Chondrocyte (in vitro differentiated cells): ENCODE data around the gene SOS2. TPM values are rescaled to one million over a fixed set of nuclear protein-coding genes. Genes with fewer than 3 reads are reported as not detected.

Experiments used
- DNase-seq: peaks from one replicate; pipeline ENCODE4 v3.0.0; 2021; ENCODE audit warnings: mixed read lengths, low spot score
- H3K27ac Mint-ChIP-seq: one replicate; pipeline ENCODE4 v1.8.0; 2021; ENCODE audit warnings: mild to moderate bottlenecking, moderate library complexity, mixed read lengths; ENCODE audit not compliant: unreplicated experiment
- H3K27me3 Mint-ChIP-seq: 2 replicates; pipeline ENCODE4 v1.8.0; 2021; ENCODE audit warnings: low read depth, mixed read lengths
- H3K36me3 Mint-ChIP-seq: 2 replicates; pipeline ENCODE4 v1.8.0; 2021; ENCODE audit warnings: low read depth, mixed read lengths
- H3K4me1 Mint-ChIP-seq: 2 replicates; pipeline ENCODE4 v1.8.0; 2021; ENCODE audit warnings: low read depth, mild to moderate bottlenecking, mixed read lengths
- H3K4me3 Mint-ChIP-seq: one replicate; pipeline ENCODE4 v1.8.0; 2021; ENCODE audit warnings: mild to moderate bottlenecking, moderate library complexity, mixed read lengths; ENCODE audit not compliant: unreplicated experiment
- H3K9me3 Mint-ChIP-seq: 2 replicates; pipeline ENCODE4 v1.8.0; 2021; ENCODE audit warnings: low read depth, mixed read lengths
- total RNA-seq: library from RNA; stranded (reverse); gene quantifications from 3 replicates; pipeline ENCODE4 v1.2.1, GENCODE V29; 2021
- TF ChIP-seq, protein P1 (sequence below): fragments of 200-600 bp; sonication (generic); IDR thresholded peaks from 2 replicates; pipeline ENCODE4 v1.5.0; 2021; ENCODE audit warnings: antibody characterized with exemption, mild to moderate bottlenecking, moderate library complexity

The SOS2 gene
- total RNA-seq, 1 donor from 2014 or later: 28.1 TPM

DNA sequence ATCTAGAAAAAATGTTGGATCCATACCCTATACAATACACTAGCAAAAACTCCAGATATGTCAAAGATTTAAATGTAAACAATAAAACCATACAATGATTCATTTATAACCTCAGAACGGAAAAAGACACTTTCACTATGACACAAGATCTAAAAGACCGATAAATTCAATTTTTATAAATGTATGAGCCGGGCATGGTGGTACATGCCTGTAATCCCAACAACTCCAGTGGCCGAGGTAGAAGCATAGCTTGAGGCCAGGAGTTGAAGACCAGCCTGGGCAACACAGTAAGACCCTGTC, 2.5 kb upstream of the SOS2 start:
- no peak for DNase-seq
- H3K27me3 Mint-ChIP-seq: no peaks in the 10 kb centered on the region
- H3K9me3 Mint-ChIP-seq: no peaks in the 10 kb centered on the region
- no peak overlapping the region for H3K27ac Mint-ChIP-seq
- no peaks in the 10 kb centered on the region for H3K36me3 Mint-ChIP-seq
- H3K4me1 Mint-ChIP-seq: peaks cover 32% of the 10 kb centered on the region
- no peak overlapping the region for H3K4me3 Mint-ChIP-seq
- TF ChIP-seq, protein P1, sequence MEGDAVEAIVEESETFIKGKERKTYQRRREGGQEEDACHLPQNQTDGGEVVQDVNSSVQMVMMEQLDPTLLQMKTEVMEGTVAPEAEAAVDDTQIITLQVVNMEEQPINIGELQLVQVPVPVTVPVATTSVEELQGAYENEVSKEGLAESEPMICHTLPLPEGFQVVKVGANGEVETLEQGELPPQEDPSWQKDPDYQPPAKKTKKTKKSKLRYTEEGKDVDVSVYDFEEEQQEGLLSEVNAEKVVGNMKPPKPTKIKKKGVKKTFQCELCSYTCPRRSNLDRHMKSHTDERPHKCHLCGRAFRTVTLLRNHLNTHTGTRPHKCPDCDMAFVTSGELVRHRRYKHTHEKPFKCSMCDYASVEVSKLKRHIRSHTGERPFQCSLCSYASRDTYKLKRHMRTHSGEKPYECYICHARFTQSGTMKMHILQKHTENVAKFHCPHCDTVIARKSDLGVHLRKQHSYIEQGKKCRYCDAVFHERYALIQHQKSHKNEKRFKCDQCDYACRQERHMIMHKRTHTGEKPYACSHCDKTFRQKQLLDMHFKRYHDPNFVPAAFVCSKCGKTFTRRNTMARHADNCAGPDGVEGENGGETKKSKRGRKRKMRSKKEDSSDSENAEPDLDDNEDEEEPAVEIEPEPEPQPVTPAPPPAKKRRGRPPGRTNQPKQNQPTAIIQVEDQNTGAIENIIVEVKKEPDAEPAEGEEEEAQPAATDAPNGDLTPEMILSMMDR: no peak

DNA sequence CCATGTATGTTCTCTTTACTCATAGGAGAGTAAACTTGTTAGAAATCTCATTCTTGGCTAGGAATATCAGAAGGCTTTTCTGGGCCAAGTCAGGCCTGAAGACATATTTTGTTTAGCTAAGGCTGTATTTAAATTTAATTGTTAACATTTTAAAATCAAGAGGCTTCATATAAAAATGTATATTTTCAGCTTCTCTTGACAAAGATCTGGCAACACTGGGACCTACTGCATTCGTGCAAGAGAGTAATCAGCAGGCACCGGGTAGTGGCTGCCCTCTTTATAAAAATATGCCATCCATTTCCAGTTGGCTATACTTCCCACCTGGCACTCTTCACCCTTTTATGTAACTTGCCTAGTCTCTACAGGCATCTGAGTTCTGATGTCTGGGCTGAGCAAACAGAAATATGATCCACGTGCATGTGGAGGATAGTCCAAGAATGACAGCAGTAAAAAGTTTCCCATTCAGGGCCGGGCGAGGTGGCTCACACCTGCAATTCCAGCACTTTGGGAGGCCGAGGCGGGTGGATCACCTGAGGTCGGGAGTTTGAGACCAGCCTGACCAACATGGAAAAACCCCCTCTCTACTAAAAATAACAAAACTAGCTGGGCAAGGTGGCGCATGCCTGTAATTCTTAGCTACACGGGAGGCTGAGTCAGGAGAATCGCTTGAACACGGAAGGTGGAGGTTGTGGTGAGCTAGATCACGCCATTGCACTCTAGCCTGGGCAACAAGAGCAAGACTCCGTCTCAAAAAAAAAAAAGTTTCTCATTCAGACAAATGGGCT, 2.0 kb upstream of the SOS2 start:
- H3K4me1 Mint-ChIP-seq: peaks cover 37% of the 10 kb centered on the region
- TF ChIP-seq, protein P1: no peak
- DNase-seq: no peak
- no peak overlapping the region for H3K27ac Mint-ChIP-seq
- no peaks in the 10 kb centered on the region for H3K27me3 Mint-ChIP-seq
- H3K36me3 Mint-ChIP-seq: no peaks in the 10 kb centered on the region
- no peak overlapping the region for H3K4me3 Mint-ChIP-seq
- H3K9me3 Mint-ChIP-seq: peaks cover 2% of the 10 kb centered on the region

DNA sequence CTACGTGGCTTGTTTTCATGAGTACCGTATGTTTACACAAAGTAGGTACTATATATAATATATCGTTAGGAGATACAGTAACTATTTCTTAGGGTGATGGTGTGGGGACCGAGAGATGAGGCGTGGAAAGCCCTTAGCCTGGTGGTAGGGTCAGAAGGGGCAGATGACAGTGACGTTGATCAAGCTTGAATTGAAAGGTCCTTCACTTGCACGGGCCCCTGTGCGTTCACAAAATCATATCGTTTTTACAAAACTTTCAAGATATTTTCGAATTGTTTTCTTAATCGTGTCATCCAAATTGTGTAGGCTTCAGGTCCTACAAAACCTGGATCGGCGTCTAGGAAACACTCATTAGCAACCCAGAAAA, 881 bp upstream of the SOS2 start:
- TF ChIP-seq, protein P1: no peak
- Mint-ChIP-seq H3K9me3 (peaks cover 2% of the 10 kb centered on the region), H3K36me3 (no peaks in the 10 kb centered on the region), H3K27ac (peak overlapping the region; percentile 94), H3K4me1 (peaks cover 42% of the 10 kb centered on the region), H3K27me3 (no peaks in the 10 kb centered on the region), H3K4me3 (peak overlapping the region; percentile 73)
- DNase-seq: no peak

DNA sequence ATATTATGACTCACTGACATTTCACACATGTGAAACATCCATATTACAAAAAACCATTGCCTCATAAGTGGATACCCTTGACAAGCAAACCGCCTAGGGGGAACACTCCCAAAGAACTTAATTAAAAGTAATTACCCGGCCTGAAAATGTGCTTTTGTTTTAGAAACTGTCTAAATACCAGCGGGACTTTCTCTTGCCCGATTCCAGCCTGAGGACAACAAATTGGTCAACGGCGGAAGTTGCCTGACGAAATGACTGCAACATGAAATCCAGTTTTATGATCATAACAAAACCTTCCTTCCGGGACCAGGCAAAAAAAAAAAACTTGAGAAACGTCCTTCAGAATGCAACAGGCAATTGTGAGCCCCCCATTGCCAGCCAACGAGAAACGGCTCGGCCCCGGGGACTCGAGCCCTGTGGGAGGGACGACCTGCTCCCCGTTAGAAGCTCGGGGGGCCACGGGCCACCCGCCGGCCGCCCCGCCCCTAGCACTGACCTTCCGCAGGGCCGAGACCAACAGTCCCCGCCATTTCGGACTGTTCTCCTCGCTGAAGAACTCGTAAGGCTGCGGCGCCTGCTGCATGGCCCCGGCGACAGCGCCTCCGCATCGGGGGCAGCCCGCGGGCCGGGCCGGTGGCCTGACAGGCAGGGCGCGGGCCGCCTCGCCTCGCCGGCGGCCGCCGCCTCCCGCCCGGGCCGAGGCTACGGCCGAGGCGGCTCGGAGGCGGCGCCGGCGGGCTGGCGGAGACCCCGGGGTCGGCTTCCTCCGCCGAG, 490 bp downstream of the SOS2 start:
- peak overlapping the region; percentile 92 for H3K27ac Mint-ChIP-seq
- H3K4me3 Mint-ChIP-seq: peak overlapping the region; percentile 77
- peaks cover 56% of the 10 kb centered on the region for H3K4me1 Mint-ChIP-seq
- H3K27me3 Mint-ChIP-seq: no peaks in the 10 kb centered on the region
- DNase-seq: no peak
- TF ChIP-seq, protein P1: no peak
- peaks cover 2% of the 10 kb centered on the region for H3K9me3 Mint-ChIP-seq
- H3K36me3 Mint-ChIP-seq: no peaks in the 10 kb centered on the region

DNA sequence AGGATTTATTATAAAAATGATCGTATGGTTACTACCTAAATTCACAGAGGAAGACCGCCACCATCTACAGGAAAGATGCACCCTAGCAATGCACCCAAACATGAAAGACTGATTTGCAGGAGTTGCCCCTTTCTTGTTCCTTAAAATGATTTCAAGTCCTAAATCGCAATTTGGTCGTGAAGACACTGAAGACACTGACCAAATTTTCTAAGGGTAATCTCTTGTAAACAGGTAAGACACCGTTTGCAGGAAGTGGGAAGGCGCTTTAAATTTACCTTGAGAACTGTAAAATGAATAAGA, 1.0 kb downstream of the SOS2 start:
- no peak for DNase-seq
- Mint-ChIP-seq H3K4me3 (peak overlapping the region; percentile 77), H3K4me1 (peaks cover 61% of the 10 kb centered on the region), H3K27ac (peak overlapping the region; percentile 92), H3K36me3 (no peaks in the 10 kb centered on the region), H3K27me3 (no peaks in the 10 kb centered on the region), H3K9me3 (peaks cover 2% of the 10 kb centered on the region)
- TF ChIP-seq, protein P1: peak; percentile 11
